Bronchial epithelial cell (primary cell): ENCODE measurements around the gene MYO9A. TPM values are rescaled to one million over a fixed set of nuclear protein-coding genes. Genes with fewer than 3 reads are reported as not detected.

Experiments used
- DNase-seq: peaks from one replicate; pipeline ENCODE4 v3.0.0-alpha.2; 2010; ENCODE audit warnings: low read depth
- FAIRE-seq: peaks from 2 replicates; lab custom pipeline; 2011; peaks lifted over from hg19 to GRCh38; lab: Jason Lieb, UNC
- H3K27me3 ChIP-seq: 2 replicates; pipeline ENCODE4 v1.5.1; 2011; ENCODE audit warnings: low read length; ENCODE audit not compliant: control insufficient read depth, insufficient read depth
- H3K36me3 ChIP-seq: 2 replicates; pipeline ENCODE4 v1.5.1; 2011; ENCODE audit warnings: low read length; ENCODE audit not compliant: control insufficient read depth, insufficient read depth
- H3K4me3 ChIP-seq: 2 replicates; pipeline ENCODE4 v1.5.1; 2011; ENCODE audit warnings: mild to moderate bottlenecking, low read depth, low read length, control low read depth
- total RNA-seq: library from RNA; depleted of rRNA; stranded (reverse); fragments of >200 nt; gene quantifications from 2 replicates; pipeline ENCODE4 v1.2.1, GENCODE V29; 2014
- TF ChIP-seq, protein P1 (sequence below): IDR thresholded peaks from 2 replicates; pipeline ENCODE4 v1.5.1; 2011; ENCODE audit warnings: mild to moderate bottlenecking, moderate library complexity, low read length, control low read depth, inconsistent platforms; ENCODE audit not compliant: insufficient read depth, severe bottlenecking

The MYO9A gene
- total RNA-seq, 1 donor from 2014 or later, result 29.7 TPM

DNA sequence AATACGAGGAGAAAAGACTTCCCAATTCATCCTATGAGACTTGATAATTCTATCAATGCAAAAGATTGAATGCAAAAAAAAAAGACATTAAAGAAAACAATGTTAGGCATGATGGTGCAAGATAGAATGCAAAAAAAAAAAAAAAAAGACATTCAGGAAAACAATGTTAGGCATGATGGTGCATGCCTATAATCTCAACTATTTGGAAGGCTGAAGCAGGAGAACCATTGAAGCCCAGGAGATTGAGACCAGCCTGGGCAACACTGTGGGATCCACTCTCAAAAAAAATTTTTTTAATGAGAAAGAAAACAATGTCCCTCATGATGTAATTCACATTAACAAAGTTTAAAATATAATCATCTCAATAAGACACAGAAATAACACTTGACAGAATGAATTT lies 75.9 kb downstream of the MYO9A start:
- Histone ChIP-seq H3K4me3 (no peak overlapping the region), H3K36me3 (no peaks in the 10 kb centered on the region), H3K27me3 (no peaks in the 10 kb centered on the region)
- TF ChIP-seq, protein P1, sequence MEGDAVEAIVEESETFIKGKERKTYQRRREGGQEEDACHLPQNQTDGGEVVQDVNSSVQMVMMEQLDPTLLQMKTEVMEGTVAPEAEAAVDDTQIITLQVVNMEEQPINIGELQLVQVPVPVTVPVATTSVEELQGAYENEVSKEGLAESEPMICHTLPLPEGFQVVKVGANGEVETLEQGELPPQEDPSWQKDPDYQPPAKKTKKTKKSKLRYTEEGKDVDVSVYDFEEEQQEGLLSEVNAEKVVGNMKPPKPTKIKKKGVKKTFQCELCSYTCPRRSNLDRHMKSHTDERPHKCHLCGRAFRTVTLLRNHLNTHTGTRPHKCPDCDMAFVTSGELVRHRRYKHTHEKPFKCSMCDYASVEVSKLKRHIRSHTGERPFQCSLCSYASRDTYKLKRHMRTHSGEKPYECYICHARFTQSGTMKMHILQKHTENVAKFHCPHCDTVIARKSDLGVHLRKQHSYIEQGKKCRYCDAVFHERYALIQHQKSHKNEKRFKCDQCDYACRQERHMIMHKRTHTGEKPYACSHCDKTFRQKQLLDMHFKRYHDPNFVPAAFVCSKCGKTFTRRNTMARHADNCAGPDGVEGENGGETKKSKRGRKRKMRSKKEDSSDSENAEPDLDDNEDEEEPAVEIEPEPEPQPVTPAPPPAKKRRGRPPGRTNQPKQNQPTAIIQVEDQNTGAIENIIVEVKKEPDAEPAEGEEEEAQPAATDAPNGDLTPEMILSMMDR, result no peak
- DNase-seq, result peak; percentile 80
- FAIRE-seq, result no peak

DNA sequence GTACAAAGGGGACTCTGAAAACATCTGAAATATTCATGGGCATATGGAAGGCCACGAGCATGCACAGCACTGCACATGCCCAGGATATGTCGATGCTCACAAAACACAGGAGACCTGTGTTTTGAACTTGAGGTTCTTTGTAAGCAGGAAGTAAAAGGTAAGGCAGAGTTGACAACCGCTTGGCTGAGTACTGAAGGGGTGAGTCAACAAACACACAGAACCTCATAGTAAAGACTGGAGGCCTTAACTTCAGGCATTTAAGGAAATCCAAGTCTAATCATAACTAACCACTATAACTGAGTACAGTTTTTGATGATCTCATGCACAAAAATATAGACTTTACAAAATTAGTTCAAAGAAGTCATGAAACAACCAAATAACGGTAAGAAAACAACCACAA lies 80.6 kb downstream of the MYO9A start:
- no peak for FAIRE-seq
- DNase-seq, result peak; percentile 77
- Histone ChIP-seq H3K27me3 (no peaks in the 10 kb centered on the region), H3K4me3 (no peak overlapping the region), H3K36me3 (no peaks in the 10 kb centered on the region)
- TF ChIP-seq, protein P1, result no peak

DNA sequence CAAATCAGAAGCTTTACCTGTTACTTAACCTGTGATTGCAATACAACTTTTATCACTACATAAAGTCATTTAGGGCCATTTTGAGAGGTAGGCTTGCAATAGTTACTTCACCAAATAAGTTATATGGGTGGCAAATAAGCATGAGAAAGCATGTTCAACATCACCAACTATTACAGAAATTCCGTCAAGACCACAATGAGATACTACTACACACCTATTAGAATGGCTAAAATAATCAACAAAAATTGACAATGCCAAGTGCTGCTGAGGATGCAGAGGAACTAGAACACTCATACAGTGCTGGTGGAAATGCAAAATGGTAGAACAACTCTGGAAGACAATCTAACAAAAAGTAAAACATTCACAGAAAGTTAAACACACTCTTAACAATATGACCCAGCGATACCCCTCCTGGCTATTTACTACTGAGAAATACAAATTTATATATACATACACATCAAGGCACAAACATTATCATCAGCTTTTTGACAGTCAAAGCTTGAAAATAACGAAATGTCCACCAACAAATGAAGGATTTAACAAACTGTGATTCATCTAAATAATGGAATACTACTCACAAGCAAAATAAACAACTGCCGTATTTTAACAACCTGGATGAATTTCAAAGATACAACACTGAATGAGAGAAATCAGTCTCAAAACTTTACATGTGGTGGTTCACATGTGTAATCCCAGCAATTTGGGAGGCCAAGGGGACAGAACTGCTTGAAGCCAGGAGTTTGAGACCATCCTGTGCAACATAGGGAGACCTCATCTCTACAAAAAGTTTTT lies 82.9 kb downstream of the MYO9A start:
- Histone ChIP-seq H3K4me3 (no peak overlapping the region), H3K36me3 (peaks cover 1% of the 10 kb centered on the region), H3K27me3 (no peaks in the 10 kb centered on the region)
- no peak for FAIRE-seq
- TF ChIP-seq, protein P1, result no peak
- no peak for DNase-seq

DNA sequence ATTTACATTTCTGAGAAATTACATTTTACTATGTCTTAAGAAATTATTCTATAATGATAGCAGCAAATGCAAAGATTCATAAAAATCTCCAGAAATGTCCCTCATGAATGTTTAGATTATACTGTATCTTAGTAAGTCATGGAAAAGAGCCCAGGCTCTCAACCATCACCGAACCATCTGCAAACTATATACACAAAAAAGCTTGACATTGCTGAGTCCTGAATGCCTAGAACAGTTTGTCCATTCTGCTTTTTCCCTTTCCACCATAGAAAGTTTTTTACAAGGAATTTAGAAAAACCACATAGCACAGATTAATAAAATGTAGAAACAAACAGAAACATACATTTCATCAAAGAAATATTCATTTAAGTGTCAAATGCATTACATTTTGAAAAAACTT lies 83.6 kb downstream of the MYO9A start:
- DNase-seq (no peak), FAIRE-seq (no peak)
- Histone ChIP-seq H3K36me3 (peaks cover 1% of the 10 kb centered on the region), H3K4me3 (no peak overlapping the region), H3K27me3 (no peaks in the 10 kb centered on the region)
- TF ChIP-seq, protein P1, result no peak

DNA sequence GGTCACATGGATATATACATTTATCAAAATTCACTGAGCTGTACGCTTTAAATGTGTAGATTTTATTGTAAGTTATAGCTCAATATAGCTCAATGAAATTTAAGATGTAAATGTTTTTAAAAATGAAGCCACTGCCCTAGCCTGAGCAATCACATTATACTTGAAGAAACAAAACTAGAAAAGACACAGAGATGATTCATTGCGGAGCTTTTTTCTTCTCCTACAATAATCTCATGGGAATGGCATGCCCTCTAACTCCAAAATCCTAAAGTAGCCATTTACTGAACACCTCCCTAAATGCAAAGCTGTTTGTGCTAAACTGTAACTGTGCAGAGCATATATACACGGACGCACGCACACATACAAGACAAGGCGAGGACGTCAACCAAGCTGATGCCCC lies 84.2 kb downstream of the MYO9A start:
- DNase-seq (peak; percentile 29), FAIRE-seq (no peak)
- Histone ChIP-seq H3K4me3 (no peak overlapping the region), H3K36me3 (peaks cover 1% of the 10 kb centered on the region), H3K27me3 (no peaks in the 10 kb centered on the region)
- TF ChIP-seq, protein P1, result no peak
